NB4 (cell line): ENCODE data around the gene TIMELESS.
"Not testable (repeated sequence)": the region's sequence is repeated elsewhere in the genome, so short reads cannot be mapped to it uniquely, and the experiment has no call there.

ENCODE experiments used
- CTCF ChIP-seq: IDR thresholded peaks from one replicate; pipeline ENCODE4 v1.5.1; 2012; ENCODE audit warnings: low read depth, low read length
- POLR2A ChIP-seq: IDR thresholded peaks from 2 replicates; pipeline ENCODE4 v1.6.1; 2011; ENCODE audit warnings: mild to moderate bottlenecking; ENCODE audit not compliant: insufficient read length; ENCODE audit errors: extremely low read depth

GRCh38 chr12:56401125-56401524 is 48.1 kb downstream of the TIMELESS start:
- TF ChIP-seq CTCF, POLR2A: not testable (repeated sequence)
